Neural cell (in vitro differentiated cells): ENCODE data around the gene PLEKHG5. TPM values are rescaled to one million over a fixed set of nuclear protein-coding genes. Genes with fewer than 3 reads are reported as not detected.

Source experiments
- H2AFZ ChIP-seq: fragments of 200-600, 300-800 bp; sonication (generic), shearing (Covaris generic); 2 replicates; pipeline ENCODE4 v1.6.0; 2014; ENCODE audit warnings: low read depth, mild to moderate bottlenecking, antibody characterized with exemption, low read length, moderate library complexity
- H3F3A ChIP-seq: fragments of 200-600 bp; shearing (Covaris generic); 2 replicates; pipeline ENCODE4 v1.6.1; 2016; ENCODE audit warnings: mild to moderate bottlenecking, moderate library complexity, mixed read lengths, antibody characterized with exemption, low read length; ENCODE audit not compliant: insufficient read depth, poor library complexity, severe bottlenecking
- H3K27ac ChIP-seq: fragments of 200-600, 300-800 bp; sonication (generic), shearing (Covaris generic); 2 replicates; pipeline ENCODE4 v1.5.1; 2014; ENCODE audit warnings: mild to moderate bottlenecking, low read length, moderate library complexity
- H3K27me3 ChIP-seq: fragments of 300-800, 200-600 bp; sonication (generic), shearing (Covaris generic); 2 replicates; pipeline ENCODE4 v1.6.0; 2014; ENCODE audit warnings: mild to moderate bottlenecking, low read depth, low read length, moderate library complexity; ENCODE audit not compliant: insufficient read depth
- H3K36me3 ChIP-seq: fragments of 300-800, 200-600 bp; sonication (generic), shearing (Covaris generic); 2 replicates; pipeline ENCODE4 v1.5.1; 2014; ENCODE audit warnings: mild to moderate bottlenecking, antibody characterized with exemption, low read length, moderate library complexity; ENCODE audit not compliant: insufficient read depth
- H3K4me2 ChIP-seq: fragments of 300-800, 200-600 bp; sonication (generic), shearing (Covaris generic); 2 replicates; pipeline ENCODE4 v1.6.0; 2014; ENCODE audit warnings: mild to moderate bottlenecking, low read length
- H3K4me3 ChIP-seq: fragments of 300-800, 200-600 bp; sonication (generic), shearing (Covaris generic); 2 replicates; pipeline ENCODE4 v1.5.1; 2014; ENCODE audit warnings: mild to moderate bottlenecking, low read length, moderate library complexity
- H3K79me2 ChIP-seq: fragments of 200-600 bp; shearing (Covaris generic); replicated peaks from 2 replicates; pipeline ENCODE4 v1.6.0; 2014; ENCODE audit warnings: mild to moderate bottlenecking, low read length, moderate library complexity; ENCODE audit not compliant: insufficient read depth
- H3K9ac ChIP-seq: fragments of 300-800, 200-600 bp; sonication (generic), shearing (Covaris generic); 2 replicates; pipeline ENCODE4 v1.6.1; 2016; ENCODE audit warnings: mild to moderate bottlenecking, low read length, mixed read lengths
- H3K9me2 ChIP-seq: fragments of 200-600 bp; shearing (Covaris generic); 2 replicates; pipeline ENCODE4 v1.6.1; 2016; ENCODE audit warnings: mild to moderate bottlenecking, low read length, mixed read lengths; ENCODE audit not compliant: insufficient read depth
- H3K9me3 ChIP-seq: fragments of 200-600, 300-800 bp; sonication (generic), shearing (Covaris generic); 2 replicates; pipeline ENCODE4 v1.6.1; 2016; ENCODE audit warnings: mild to moderate bottlenecking, mixed run types, low read length, moderate library complexity, mixed read lengths
- H4K20me1 ChIP-seq: fragments of 200-600 bp; shearing (Covaris generic); 2 replicates; pipeline ENCODE4 v1.6.1; 2016; ENCODE audit warnings: mild to moderate bottlenecking, mixed run types; ENCODE audit not compliant: insufficient read depth
- EP300 ChIP-seq: fragments of 450-650 bp; conservative IDR thresholded peaks from 2 replicates; pipeline ENCODE4 v1.6.1; 2014; ENCODE audit warnings: antibody characterized with exemption, mild to moderate bottlenecking, moderate library complexity; ENCODE audit not compliant: poor library complexity, severe bottlenecking
- EZH2 ChIP-seq: fragments of 200-600, 300-800 bp; shearing (Covaris generic), sonication (generic); IDR thresholded peaks from 2 replicates; pipeline ENCODE4 v1.6.1; 2014; ENCODE audit warnings: antibody characterized with exemption, low read length, borderline replicate concordance, mild to moderate bottlenecking; ENCODE audit not compliant: insufficient read depth, poor library complexity, severe bottlenecking
- MXI1 ChIP-seq: fragments of 450-650 bp; conservative IDR thresholded peaks from 2 replicates; pipeline ENCODE4 v1.6.1; 2014; ENCODE audit warnings: antibody characterized with exemption, mild to moderate bottlenecking; ENCODE audit not compliant: poor library complexity, severe bottlenecking
- POLR2AphosphoS5 ChIP-seq: IDR thresholded peaks from 2 replicates; pipeline ENCODE4 v1.6.1; 2012
- RAD21 ChIP-seq: fragments of 450-650 bp; conservative IDR thresholded peaks from 2 replicates; pipeline ENCODE4 v1.6.1; 2014; ENCODE audit warnings: antibody characterized with exemption, mild to moderate bottlenecking, moderate library complexity
- SMC3 ChIP-seq: fragments of 450-650 bp; conservative IDR thresholded peaks from 2 replicates; pipeline ENCODE4 v1.6.1; 2014; ENCODE audit warnings: antibody characterized with exemption, mild to moderate bottlenecking, moderate library complexity; ENCODE audit not compliant: poor library complexity
- TAF1 ChIP-seq: IDR thresholded peaks from 2 replicates; pipeline ENCODE4 v1.6.1; 2012; ENCODE audit warnings: low read depth
- polyA plus RNA-seq: library from polyadenylated mRNA; depleted of rRNA; stranded (reverse); fragments of >200 nt; gene quantifications from 2 replicates; pipeline ENCODE4 v1.2.3, GENCODE V29; 2014
- TF ChIP-seq, protein P1 (sequence below): IDR thresholded peaks from 2 replicates; pipeline ENCODE4 v1.6.1; 2012; ENCODE audit warnings: borderline replicate concordance
- TF ChIP-seq, protein P2 (sequence below): fragments of 450-650 bp; IDR thresholded peaks from 2 replicates; pipeline ENCODE4 v1.5.1; 2014; ENCODE audit warnings: antibody characterized with exemption, mild to moderate bottlenecking, moderate library complexity; ENCODE audit not compliant: poor library complexity, severe bottlenecking

Gene PLEKHG5
- polyA plus RNA-seq, 1 donor from 2014 or later = 24.0 TPM

DNA sequence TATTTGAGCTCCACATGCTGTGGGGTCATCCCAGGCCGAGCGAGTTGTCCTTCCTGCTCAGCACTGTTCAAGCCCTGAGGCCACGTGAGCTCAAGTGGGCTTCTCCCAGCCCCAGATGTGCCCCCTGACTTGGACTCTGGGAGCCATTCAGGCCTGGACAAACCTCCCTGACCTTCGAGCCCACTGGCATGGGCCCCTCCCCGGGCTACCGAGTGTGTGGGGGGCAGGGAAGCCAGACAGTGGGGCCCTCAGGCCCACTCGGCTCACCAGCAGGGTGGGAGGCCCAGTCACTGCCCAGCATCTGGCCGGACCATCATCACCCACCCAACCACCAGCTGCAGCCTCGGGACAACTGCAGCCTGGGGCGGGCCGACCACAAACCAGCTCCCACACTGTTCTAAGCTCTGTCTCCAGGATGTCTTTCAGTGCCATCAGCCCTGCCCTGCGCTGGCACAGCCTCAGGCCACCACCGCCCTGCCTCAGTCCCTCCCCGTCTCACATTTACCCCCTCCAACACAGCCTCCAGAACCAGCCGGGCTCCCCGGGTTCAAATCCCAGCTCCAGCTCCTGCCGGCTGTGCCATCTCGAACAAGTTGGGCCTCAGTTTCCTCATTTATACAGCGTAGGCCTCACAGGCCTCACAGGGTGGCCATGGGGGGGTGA lies 20.9 kb upstream of the PLEKHG5 start:
- H4K20me1 ChIP-seq = no peaks in the 10 kb centered on the region
- no peaks in the 10 kb centered on the region for H3F3A ChIP-seq
- no peak overlapping the region for H3K9ac ChIP-seq
- no peak overlapping the region for H3K27ac ChIP-seq
- no peaks in the 10 kb centered on the region for H3K9me3 ChIP-seq
- H3K4me3 ChIP-seq = no peak overlapping the region
- H3K4me2 ChIP-seq = no peak overlapping the region
- no peaks in the 10 kb centered on the region for H3K79me2 ChIP-seq
- no peaks in the 10 kb centered on the region for H3K9me2 ChIP-seq
- no peaks in the 10 kb centered on the region for H3K27me3 ChIP-seq
- TF ChIP-seq TAF1 (no peak), EZH2 (no peak), MXI1 (no peak), EP300 (no peak), SMC3 (no peak), POLR2AphosphoS5 (no peak), RAD21 (no peak)
- TF ChIP-seq, protein P1, sequence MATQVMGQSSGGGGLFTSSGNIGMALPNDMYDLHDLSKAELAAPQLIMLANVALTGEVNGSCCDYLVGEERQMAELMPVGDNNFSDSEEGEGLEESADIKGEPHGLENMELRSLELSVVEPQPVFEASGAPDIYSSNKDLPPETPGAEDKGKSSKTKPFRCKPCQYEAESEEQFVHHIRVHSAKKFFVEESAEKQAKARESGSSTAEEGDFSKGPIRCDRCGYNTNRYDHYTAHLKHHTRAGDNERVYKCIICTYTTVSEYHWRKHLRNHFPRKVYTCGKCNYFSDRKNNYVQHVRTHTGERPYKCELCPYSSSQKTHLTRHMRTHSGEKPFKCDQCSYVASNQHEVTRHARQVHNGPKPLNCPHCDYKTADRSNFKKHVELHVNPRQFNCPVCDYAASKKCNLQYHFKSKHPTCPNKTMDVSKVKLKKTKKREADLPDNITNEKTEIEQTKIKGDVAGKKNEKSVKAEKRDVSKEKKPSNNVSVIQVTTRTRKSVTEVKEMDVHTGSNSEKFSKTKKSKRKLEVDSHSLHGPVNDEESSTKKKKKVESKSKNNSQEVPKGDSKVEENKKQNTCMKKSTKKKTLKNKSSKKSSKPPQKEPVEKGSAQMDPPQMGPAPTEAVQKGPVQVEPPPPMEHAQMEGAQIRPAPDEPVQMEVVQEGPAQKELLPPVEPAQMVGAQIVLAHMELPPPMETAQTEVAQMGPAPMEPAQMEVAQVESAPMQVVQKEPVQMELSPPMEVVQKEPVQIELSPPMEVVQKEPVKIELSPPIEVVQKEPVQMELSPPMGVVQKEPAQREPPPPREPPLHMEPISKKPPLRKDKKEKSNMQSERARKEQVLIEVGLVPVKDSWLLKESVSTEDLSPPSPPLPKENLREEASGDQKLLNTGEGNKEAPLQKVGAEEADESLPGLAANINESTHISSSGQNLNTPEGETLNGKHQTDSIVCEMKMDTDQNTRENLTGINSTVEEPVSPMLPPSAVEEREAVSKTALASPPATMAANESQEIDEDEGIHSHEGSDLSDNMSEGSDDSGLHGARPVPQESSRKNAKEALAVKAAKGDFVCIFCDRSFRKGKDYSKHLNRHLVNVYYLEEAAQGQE = no peak
- TF ChIP-seq, protein P2, sequence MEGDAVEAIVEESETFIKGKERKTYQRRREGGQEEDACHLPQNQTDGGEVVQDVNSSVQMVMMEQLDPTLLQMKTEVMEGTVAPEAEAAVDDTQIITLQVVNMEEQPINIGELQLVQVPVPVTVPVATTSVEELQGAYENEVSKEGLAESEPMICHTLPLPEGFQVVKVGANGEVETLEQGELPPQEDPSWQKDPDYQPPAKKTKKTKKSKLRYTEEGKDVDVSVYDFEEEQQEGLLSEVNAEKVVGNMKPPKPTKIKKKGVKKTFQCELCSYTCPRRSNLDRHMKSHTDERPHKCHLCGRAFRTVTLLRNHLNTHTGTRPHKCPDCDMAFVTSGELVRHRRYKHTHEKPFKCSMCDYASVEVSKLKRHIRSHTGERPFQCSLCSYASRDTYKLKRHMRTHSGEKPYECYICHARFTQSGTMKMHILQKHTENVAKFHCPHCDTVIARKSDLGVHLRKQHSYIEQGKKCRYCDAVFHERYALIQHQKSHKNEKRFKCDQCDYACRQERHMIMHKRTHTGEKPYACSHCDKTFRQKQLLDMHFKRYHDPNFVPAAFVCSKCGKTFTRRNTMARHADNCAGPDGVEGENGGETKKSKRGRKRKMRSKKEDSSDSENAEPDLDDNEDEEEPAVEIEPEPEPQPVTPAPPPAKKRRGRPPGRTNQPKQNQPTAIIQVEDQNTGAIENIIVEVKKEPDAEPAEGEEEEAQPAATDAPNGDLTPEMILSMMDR = no peak
- H3K36me3 ChIP-seq = no peaks in the 10 kb centered on the region
- H2AFZ ChIP-seq = no peak overlapping the region

DNA sequence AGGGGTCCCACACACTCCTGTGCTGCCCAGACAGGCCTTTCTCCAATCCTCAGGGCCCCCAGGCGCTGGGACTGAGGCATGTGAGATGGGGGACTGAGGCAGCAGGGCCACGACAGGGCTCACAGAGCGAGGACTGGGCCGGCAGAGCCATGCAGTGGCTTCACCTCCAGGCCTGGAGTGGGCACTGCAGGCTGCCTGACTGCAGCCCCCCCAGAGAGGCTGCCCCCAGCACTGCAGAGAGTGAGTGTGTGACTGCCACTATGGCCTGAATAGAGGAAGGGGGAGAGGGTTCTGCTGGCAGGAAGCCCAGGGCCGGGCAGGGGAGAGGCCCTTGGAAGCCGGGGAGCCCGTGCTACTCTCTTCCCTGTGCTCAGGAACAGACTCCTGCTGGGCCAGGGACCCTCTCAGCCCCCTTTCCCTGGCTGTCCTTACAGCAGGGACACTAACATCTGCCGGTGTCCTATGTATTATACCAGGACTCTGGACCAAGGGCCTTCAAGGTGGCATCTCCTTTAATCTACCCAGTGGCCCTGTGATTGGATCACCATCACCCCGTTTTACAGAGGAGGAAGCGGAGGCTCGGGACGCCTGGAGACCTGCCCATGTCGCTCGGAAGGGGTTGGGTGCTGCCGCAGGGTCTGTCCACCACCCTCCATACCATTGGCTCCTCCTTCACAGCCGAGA lies 20.2 kb upstream of the PLEKHG5 start:
- no peak overlapping the region for H3K9ac ChIP-seq
- no peak overlapping the region for H3K27ac ChIP-seq
- no peaks in the 10 kb centered on the region for H4K20me1 ChIP-seq
- H3K4me2 ChIP-seq = no peak overlapping the region
- no peak overlapping the region for H3K4me3 ChIP-seq
- no peaks in the 10 kb centered on the region for H3K79me2 ChIP-seq
- H2AFZ ChIP-seq = no peak overlapping the region
- no peaks in the 10 kb centered on the region for H3K9me2 ChIP-seq
- no peaks in the 10 kb centered on the region for H3K9me3 ChIP-seq
- H3K27me3 ChIP-seq = no peaks in the 10 kb centered on the region
- TF ChIP-seq, protein P2 = no peak
- TF ChIP-seq EZH2 (no peak), EP300 (no peak), RAD21 (no peak), SMC3 (no peak), MXI1 (no peak), POLR2AphosphoS5 (no peak), TAF1 (no peak)
- TF ChIP-seq, protein P1 = no peak
- no peaks in the 10 kb centered on the region for H3K36me3 ChIP-seq
- H3F3A ChIP-seq = no peaks in the 10 kb centered on the region
